HL-60 (cell line): ENCODE measurements around the gene THNSL1.

Source experiments
- CTCF ChIP-seq: IDR thresholded peaks from one replicate; pipeline ENCODE4 v1.5.1; 2011; ENCODE audit warnings: low read length, control low read depth, inconsistent platforms; ENCODE audit not compliant: insufficient read depth
- REST ChIP-seq: IDR thresholded peaks from 2 replicates; pipeline ENCODE4 v1.6.1; 2012; ENCODE audit warnings: low read depth; ENCODE audit not compliant: insufficient replicate concordance

- TF ChIP-seq CTCF (no peak), REST (no peak)
Measured at GRCh38 chr10:25049966-25050365, 33.6 kb downstream of the THNSL1 start.
